Measurements from ENCODE around the gene OR51D1.

GRCh38 chr11:4626207-4627099, 10.8 kb upstream of the OR51D1 start:
- no peak for TF ChIP-seq POLR2A (IDR thresholded peaks at IDR 0.05; ENCODE audit: low read depth, low read length)
- TF ChIP-seq SPI1 (IDR thresholded peaks at IDR 0.05; ENCODE audit: low read depth, low read length): no peak
- no peak for TF ChIP-seq POLR2AphosphoS5 (IDR thresholded peaks at IDR 0.05; ENCODE audit: low read depth, low read length)
- no peak for TF ChIP-seq POU2F2 (IDR thresholded peaks at IDR 0.05; ENCODE audit: low read depth, low read length)

Data from GM12891 (cell line).